SK-N-SH treated with all-trans-retinoic acid at 6 μM for 48 hours (cell line): Measurements from ENCODE around the gene MTTP.

Experiments
- ARNTL ChIP-seq: fragments of 450-650 bp; formaldehyde crosslinking; IDR thresholded peaks from 2 replicates; pipeline ENCODE4 v1.5.0; 2020; ENCODE audit warnings: low read depth, mild to moderate bottlenecking, moderate library complexity, borderline replicate concordance
- ESRRG ChIP-seq: fragments of 250-450 bp; sonication (Bioruptor Pico); IDR thresholded peaks from 2 replicates; pipeline ENCODE4 v1.6.1; 2021; ENCODE audit warnings: mild to moderate bottlenecking
- ISL1 ChIP-seq: fragments of 250-450 bp; sonication (Bioruptor Pico); IDR thresholded peaks from 2 replicates; pipeline ENCODE4 v2.1.2; 2022; ENCODE audit warnings: mild to moderate bottlenecking, moderate library complexity
- PATZ1 ChIP-seq: fragments of 250-450 bp; sonication (Bioruptor Pico); IDR thresholded peaks from 2 replicates; pipeline ENCODE4 v1.8.0; 2020; ENCODE audit warnings: mild to moderate bottlenecking, moderate library complexity, borderline replicate concordance
- TCF4 ChIP-seq: fragments of 250-450 bp; sonication (Bioruptor Pico); IDR thresholded peaks from 2 replicates; pipeline ENCODE4 v1.8.0; 2021; ENCODE audit warnings: mild to moderate bottlenecking, moderate library complexity, borderline replicate concordance
- TSHZ2 ChIP-seq: fragments of 250-450 bp; sonication (Bioruptor Pico); IDR thresholded peaks from 2 replicates; pipeline ENCODE4 v1.5.0; 2020; ENCODE audit warnings: mild to moderate bottlenecking, moderate library complexity
- ZNF565 ChIP-seq: fragments of 450-650 bp; formaldehyde crosslinking; conservative IDR thresholded peaks from 2 replicates; pipeline ENCODE4 v1.5.0; 2020; ENCODE audit warnings: low read depth, mild to moderate bottlenecking, moderate library complexity

GRCh38 chr4:99574530-99575324 is at the start of gene MTTP:
- TF ChIP-seq ZNF565 (CRISPR knock-in tag) (no peak), PATZ1 (no peak), ARNTL (CRISPR knock-in tag) (no peak), TCF4 (CRISPR knock-in tag) (no peak), TSHZ2 (CRISPR knock-in tag) (no peak), ESRRG (CRISPR knock-in tag) (no peak), ISL1 (CRISPR knock-in tag) (no peak)
